GM18858 (cell line): ENCODE data around the gene GCSAML.
"Not testable (repeated sequence)": the region's sequence is repeated elsewhere in the genome, so short reads cannot be mapped to it uniquely, and the experiment has no call there.

ENCODE experiments used
- ATAC-seq: cut with Tn5 transposase; IDR thresholded peaks from one replicate; pipeline ENCODE4 v1.9.1; 2021; ENCODE audit not compliant: unreplicated experiment

The GCSAML gene

DNA sequence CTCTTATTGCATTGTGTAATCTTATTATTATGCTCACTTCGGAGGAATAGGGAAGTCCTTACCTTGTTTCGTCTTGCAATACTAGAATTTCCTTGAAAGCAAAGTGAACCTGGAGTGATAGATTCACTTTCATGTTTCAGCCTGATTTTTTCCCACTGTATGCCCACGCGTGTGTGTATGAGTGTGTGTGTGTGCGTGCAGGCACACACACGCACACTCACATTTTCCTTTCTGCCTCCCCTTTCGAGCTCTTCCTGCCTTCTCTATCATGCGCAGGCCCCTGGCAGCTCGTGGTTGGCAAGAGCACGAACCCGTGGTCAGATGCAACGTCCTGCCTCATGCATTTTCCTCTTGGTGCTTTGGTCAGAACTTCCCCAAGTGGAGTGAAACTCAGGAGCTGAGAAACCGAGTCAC lies at the start of gene GCSAML:
Gene GCSAML (plus strand): TSS at position 366 of the 414 bp plus-strand sequence. CDS start 58 bp downstream, outside the sequence.
- ATAC-seq: no peak

- ATAC-seq: no peak
Observed at GRCh38 chr1:247500865-247501264, 48.1 kb upstream of the GCSAML start.

GRCh38 chr1:247506831-247507230 lies 42.1 kb upstream of the GCSAML start:
- ATAC-seq: no peak

DNA sequence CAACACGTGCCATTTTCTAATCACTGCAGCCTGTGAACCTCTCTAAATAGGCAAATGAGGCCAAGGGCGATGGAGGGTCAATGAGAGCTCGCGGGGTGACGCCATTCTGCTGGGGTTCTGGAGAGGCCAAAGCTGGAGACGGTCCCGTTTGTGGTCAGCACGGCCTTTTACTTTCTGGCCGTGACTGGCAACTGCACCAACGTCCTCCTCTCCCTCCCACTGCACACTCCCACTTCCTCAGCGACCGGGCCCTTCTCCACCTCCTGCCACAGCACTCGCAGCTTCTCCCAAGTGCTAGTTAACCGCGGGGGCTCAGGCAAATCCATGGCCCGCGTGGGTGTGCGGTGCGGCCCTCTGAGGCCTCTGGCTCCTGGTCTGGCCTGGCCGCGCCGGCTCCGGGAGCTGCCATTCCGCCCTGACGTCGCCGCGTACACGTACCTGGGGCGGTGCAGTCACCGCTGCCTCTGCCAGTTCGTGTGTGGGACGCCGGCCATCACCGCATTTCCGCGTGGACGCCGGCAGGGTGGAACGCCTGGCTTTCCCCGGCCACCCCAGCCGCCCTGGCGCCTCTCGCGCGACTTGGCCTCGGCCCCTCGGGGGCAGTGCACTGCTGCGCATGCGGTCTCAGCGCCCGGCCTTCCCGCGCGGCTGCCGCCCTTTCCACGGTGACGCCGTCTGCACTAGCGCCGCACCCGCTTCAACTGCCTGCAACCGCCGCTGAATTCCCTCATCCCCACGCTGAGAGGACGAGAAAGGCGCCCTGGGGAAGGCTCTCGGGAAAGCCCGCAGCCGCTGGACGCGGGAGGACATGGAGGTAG lies 30.9 kb upstream of the GCSAML start:
- ATAC-seq: no peak

GRCh38 chr1:247518613-247518891 lies 30.4 kb upstream of the GCSAML start:
- no peak for ATAC-seq

GRCh38 chr1:247521886-247522285 lies 27.0 kb upstream of the GCSAML start:
- not testable (repeated sequence) for ATAC-seq

GRCh38 chr1:247528812-247529474 lies 20.0 kb upstream of the GCSAML start:
- no peak for ATAC-seq

DNA sequence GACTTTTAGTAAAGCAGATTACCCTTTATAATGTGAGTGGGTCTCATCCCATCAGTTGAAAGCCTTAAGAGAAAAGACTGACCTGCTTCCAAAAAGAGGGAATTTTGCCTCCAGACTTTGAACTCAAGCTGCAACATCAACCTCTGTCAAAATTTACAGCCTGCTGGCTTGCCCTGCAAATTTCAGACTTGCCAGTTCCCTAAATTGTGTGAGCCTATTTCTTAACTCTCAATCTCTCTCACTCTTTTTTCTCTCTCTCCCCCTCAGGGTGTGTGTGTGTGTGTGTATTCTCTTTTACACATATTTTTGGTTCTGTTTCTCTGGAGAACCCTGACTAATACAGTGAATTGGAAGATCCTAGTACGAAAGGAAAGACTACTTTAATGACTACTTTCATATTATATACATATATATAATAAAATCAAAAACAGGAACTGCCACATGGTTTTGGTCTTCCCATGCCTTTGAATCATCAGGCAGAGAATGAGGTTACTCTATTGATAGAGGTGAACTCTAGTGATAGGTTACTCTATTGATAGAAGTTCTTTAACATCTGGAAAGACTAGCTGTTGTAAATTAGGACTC lies 19.1 kb upstream of the GCSAML start:
- no peak for ATAC-seq

GRCh38 chr1:247530785-247531184 lies 18.1 kb upstream of the GCSAML start:
- no peak for ATAC-seq

- ATAC-seq: no peak
Observed at GRCh38 chr1:247531937-247532336, 17.0 kb upstream of the GCSAML start.

DNA sequence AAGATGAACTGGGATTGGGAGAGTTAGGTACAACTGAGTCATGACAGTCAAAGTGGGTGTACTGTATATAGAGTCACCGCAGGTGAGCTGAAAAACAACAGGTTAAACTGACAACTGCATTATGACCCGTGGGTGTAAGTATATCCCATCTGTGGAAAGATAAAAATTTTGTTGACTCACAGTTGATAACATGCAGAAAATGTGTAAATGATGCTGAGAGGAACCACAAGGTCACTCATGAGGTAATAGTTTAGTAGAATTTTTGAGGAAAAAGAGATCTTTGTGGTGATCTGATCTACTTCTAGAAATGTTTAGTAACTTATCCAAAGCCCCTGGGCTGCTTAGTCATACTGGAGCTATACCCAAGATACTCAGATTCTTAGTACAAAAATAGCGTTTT lies 13.5 kb upstream of the GCSAML start:
- ATAC-seq: no peak

- no peak for ATAC-seq
Observed at GRCh38 chr1:247536340-247536739, 12.6 kb upstream of the GCSAML start, which contains the start of gene OR2C3. OR2C3 (minus strand) TSS chr1:247536440; CDS start chr1:247532511, 3,929 bp downstream.

- ATAC-seq: no peak
Observed at GRCh38 chr1:247538561-247538960, 10.4 kb upstream of the GCSAML start.

- no peak for ATAC-seq
Observed at GRCh38 chr1:247539215-247539614, 9.7 kb upstream of the GCSAML start.

DNA sequence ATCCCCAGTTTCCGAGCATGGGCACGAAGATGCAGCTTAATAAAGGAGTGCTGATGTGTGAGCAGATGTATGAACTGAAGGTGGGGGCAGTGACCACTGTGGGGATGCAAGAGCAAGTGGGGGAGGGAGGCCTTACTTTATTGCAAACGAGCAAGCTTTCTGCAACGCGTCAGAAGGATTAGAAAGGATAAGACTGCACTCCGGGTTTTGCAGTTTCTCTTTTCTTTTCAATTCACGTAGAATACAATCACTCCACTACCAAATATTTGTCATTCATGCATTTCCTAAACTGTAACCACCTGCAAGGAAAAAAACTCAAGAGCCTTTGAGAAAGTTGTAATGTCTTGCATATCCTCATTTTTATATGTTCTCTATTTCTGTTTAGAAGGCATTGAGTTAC lies 8.4 kb upstream of the GCSAML start:
- no peak for ATAC-seq

DNA sequence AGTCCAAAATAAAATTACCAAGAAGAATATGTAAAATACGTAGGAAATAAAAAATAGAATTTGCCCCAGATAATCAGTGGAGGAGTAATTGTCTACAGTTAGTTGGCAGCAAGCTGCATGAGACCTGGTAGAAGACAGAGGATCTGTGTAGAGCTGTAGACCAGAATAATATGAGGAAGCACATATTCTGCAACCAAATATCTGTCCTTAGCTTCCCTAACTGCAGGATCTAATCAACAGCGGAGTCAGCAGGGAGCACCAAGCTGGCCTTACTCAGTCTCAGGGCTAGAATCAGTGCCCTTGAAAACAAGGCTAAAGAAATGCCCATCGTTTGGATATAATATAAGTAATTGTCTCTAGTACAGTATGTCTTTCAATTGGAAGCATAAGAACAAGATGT lies 6.1 kb upstream of the GCSAML start:
- ATAC-seq: no peak

GRCh38 chr1:247548092-247548491 lies 842 bp upstream of the GCSAML start:
- ATAC-seq: no peak

GRCh38 chr1:247551721-247552120 lies 2.8 kb downstream of the GCSAML start:
- ATAC-seq: no peak

DNA sequence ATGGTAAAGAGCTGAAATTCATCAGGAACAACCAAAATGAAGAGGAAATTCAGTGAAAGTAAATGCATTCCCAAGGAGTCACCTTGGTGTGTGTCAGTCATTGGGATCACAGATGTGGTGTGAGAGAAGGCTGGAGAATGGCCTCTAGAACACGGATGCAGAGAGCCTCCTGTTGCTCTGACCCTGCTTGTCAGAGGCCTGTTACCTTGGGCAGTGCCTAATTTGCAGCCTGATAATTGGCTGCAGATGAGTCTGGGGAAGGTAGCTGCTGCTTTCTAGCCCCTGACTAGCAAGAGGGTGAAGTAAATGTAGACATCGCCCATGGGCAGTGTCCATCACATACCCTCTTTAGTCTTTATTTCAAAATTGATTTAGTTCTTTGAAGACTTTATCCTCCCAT lies 3.3 kb downstream of the GCSAML start:
- no peak for ATAC-seq

DNA sequence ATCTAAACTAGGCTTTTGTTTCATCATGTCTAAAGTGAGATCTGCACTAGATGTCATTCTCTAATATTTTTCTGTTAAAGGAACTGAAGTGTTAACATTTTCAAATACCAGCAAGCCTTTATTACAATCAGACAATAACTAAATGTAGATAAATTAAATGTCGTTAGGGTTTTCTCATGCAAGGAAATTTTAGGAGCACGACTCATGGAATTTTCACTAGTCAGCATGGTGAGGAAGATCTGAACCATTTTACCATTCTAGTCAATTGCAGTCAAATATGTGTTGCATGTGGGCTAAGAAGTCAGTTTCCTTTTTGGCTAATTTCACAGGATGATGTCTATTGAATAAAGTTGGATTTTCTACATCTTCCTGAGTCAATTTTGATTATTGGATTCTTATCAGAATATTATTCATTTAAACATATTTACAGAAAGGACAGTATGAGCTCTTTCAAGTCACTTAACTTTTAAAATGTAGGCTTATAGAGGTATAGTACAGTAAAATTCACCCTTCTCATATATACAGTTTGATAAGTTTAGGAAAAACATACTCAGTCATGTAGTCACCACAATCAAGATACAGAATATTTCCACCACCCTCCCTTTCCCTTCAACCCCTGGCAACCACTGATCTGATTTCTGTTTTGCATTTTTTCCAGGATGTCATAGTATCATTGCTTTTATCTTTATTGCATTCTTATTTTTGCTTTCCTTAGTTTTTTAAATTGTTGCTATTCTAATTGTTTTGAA lies 9.2 kb downstream of the GCSAML start:
- no peak for ATAC-seq

GRCh38 chr1:247561711-247562110 lies 12.8 kb downstream of the GCSAML start:
- no peak for ATAC-seq
